Neural crest cell (in vitro differentiated cells): Measurements from ENCODE around the gene PLEKHH3. TPM values are rescaled to one million over a fixed set of nuclear protein-coding genes. Genes with fewer than 3 reads are reported as not detected.

Experiments used
- DNase-seq: peaks from one replicate; pipeline ENCODE4 v3.0.0; 2021; ENCODE audit warnings: low read depth, mixed read lengths, low spot score
- H3K27ac Mint-ChIP-seq: one replicate; pipeline ENCODE4 v1.8.0; 2021; ENCODE audit warnings: mild to moderate bottlenecking, mixed read lengths; ENCODE audit not compliant: unreplicated experiment
- H3K27me3 Mint-ChIP-seq: 2 replicates; pipeline ENCODE4 v1.8.0; 2021; ENCODE audit warnings: low read depth, mild to moderate bottlenecking, mixed read lengths
- H3K36me3 Mint-ChIP-seq: 2 replicates; pipeline ENCODE4 v1.8.0; 2021; ENCODE audit warnings: low read depth, mild to moderate bottlenecking, mixed read lengths
- H3K4me1 Mint-ChIP-seq: 2 replicates; pipeline ENCODE4 v1.8.0; 2021; ENCODE audit warnings: mixed read lengths
- H3K4me3 Mint-ChIP-seq: one replicate; pipeline ENCODE4 v1.8.0; 2021; ENCODE audit warnings: mild to moderate bottlenecking, mixed read lengths
- H3K9me3 Mint-ChIP-seq: 2 replicates; pipeline ENCODE4 v1.8.0; 2021; ENCODE audit warnings: mixed read lengths
- CTCF ChIP-seq: fragments of 200-600 bp; sonication (generic); conservative IDR thresholded peaks from 2 replicates; pipeline ENCODE4 v1.5.0; 2021; ENCODE audit warnings: antibody characterized with exemption, mild to moderate bottlenecking
- total RNA-seq: library from RNA; stranded (reverse); gene quantifications from 2 replicates; pipeline ENCODE4 v1.2.1, GENCODE V29; 2021

Gene PLEKHH3
- total RNA-seq, 1 donor from 2014 or later, result 20.8 TPM

DNA sequence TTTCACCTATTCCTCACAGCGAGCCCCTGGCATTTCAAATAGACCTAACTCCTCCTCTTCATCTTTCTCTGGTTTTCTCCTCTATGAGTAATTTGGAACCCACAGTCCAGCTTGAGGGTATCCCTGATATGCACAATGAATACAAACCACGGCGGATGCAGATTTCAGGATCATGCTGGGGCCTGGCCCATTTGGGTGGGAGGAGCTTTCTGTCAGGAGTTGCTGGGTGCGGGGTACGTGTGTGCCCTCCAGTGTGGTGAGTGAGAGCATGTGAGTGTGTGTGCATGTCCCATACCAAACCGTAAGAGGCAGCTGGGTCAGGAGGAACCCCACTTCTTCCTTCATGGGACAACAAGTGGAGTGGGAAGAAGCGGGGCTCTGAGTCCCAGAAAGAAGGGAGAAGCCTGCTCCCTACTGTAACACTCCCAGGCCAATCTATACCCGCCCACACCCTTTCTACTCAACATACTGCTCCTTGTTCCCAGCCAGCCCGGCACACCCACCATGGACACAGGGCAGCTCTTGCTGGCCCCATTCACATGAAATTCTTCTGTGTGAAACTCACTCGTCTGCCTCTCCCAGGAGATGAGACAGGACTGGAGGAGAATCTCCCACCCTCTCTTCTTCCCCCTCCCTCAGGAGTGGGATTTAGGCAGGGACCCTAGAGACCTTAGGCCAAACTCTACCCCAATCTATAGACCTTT, 23.9 kb upstream of the PLEKHH3 start:
- Mint-ChIP-seq H3K27me3 (no peaks in the 10 kb centered on the region), H3K9me3 (no peaks in the 10 kb centered on the region), H3K27ac (no peak overlapping the region), H3K4me3 (no peak overlapping the region), H3K36me3 (peaks cover 10% of the 10 kb centered on the region), H3K4me1 (no peaks in the 10 kb centered on the region)
- TF ChIP-seq CTCF, result no peak
- no peak for DNase-seq

- no peak for DNase-seq
- H3K9me3 Mint-ChIP-seq, result no peaks in the 10 kb centered on the region
- TF ChIP-seq CTCF, result no peak
- no peak overlapping the region for H3K27ac Mint-ChIP-seq
- peaks cover 11% of the 10 kb centered on the region for H3K36me3 Mint-ChIP-seq
- no peak overlapping the region for H3K4me3 Mint-ChIP-seq
- H3K4me1 Mint-ChIP-seq, result no peaks in the 10 kb centered on the region
- no peaks in the 10 kb centered on the region for H3K27me3 Mint-ChIP-seq
These were observed 22.6 kb upstream of the PLEKHH3 start for GRCh38 chr17:42699415-42699740.

DNA sequence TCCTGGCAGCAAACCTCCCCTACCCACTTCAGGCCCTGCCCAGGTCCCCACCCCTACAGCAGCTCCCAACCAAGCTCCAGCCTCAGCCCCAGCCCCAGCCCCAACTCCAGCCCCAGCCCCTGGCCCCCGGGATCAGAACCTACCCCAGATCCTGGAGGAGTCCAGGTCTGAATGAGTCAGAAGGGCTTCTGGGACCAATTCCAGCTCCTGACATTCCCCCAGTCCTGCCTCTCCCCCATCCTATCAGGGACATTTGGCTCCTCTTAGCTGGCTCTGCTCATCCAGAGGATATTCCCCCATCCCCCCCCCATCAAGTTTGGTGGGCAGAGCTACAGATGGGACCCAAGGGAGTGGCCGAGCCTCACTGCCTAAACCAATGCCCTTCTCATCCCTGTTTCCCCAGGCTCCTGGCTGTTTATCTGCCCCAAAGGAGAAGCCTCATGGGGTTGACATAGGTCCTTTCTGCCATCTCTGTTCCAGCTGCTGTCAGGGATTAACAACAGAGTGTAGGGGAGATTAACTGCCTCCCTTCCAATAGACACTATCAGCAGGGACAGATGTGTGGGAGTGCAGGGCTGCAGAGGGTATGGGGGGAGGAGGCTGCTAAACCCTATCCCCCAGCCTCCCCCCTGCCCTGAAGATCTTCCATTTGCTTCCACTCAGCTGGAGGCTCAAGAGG, 22.1 kb upstream of the PLEKHH3 start:
- no peaks in the 10 kb centered on the region for H3K9me3 Mint-ChIP-seq
- no peak overlapping the region for H3K27ac Mint-ChIP-seq
- H3K4me1 Mint-ChIP-seq, result no peaks in the 10 kb centered on the region
- H3K4me3 Mint-ChIP-seq, result no peak overlapping the region
- DNase-seq, result no peak
- H3K36me3 Mint-ChIP-seq, result peaks cover 9% of the 10 kb centered on the region
- no peak for TF ChIP-seq CTCF
- H3K27me3 Mint-ChIP-seq, result no peaks in the 10 kb centered on the region

GRCh38 chr17:42697108-42697811, 20.5 kb upstream of the PLEKHH3 start:
- TF ChIP-seq CTCF, result no peak
- H3K27ac Mint-ChIP-seq, result no peak overlapping the region
- no peaks in the 10 kb centered on the region for H3K4me1 Mint-ChIP-seq
- no peaks in the 10 kb centered on the region for H3K27me3 Mint-ChIP-seq
- no peak for DNase-seq
- peaks cover 3% of the 10 kb centered on the region for H3K36me3 Mint-ChIP-seq
- H3K9me3 Mint-ChIP-seq, result no peaks in the 10 kb centered on the region
- H3K4me3 Mint-ChIP-seq, result no peak overlapping the region

- Mint-ChIP-seq H3K27ac (peak overlapping the region; percentile 87), H3K9me3 (no peaks in the 10 kb centered on the region), H3K4me3 (no peak overlapping the region), H3K4me1 (no peaks in the 10 kb centered on the region), H3K27me3 (no peaks in the 10 kb centered on the region), H3K36me3 (peaks cover 3% of the 10 kb centered on the region)
- no peak for TF ChIP-seq CTCF
- DNase-seq, result no peak
These were observed 18.7 kb upstream of the PLEKHH3 start for GRCh38 chr17:42695500-42695899.
